GM12878 (cell line): ENCODE results near the gene C2CD4D. TPM values are rescaled to one million over a fixed set of nuclear protein-coding genes. Genes with fewer than 3 reads are reported as not detected.

Experiments used
- ATAC-seq: fragments of 200-7000 bp; cut with Tn5 transposase; 3 replicates; pipeline ENCODE4 v1.9.1; 2020; ENCODE audit warnings: mild to moderate bottlenecking, moderate library complexity
- BruUV-seq: library from RNA; stranded (reverse); fragments of 400-500 nt; replicated peaks from 2 replicates; lab custom pipeline; 2021; lab: Mats Ljungman, UMichigan
- CTCF ChIA-PET: fragments of 300-600 bp; sonication (Branson Sonifier 250); formaldehyde crosslinking; extraction: SDS; loops from one replicate; lab custom pipeline; 2021; ENCODE audit warnings: inconsistent platforms; lab: Yijun Ruan, JAX
- POLR2A ChIA-PET: fragments of 350-600 bp; formaldehyde crosslinking; extraction: SDS; loops from one replicate; lab custom pipeline; 2021; ENCODE audit warnings: inconsistent platforms; lab: Charles Lee
- RAD21 ChIA-PET: fragments of 300-600 bp; sonication (Branson Sonifier 250); formaldehyde crosslinking; loops from one replicate; lab custom pipeline; 2023; ENCODE audit warnings: antibody characterized with exemption; ENCODE audit not compliant: unreplicated experiment; lab: Charles Lee
- SMC1A ChIA-PET: fragments of 300-600 bp; sonication (Branson Sonifier 250); formaldehyde crosslinking; loops from one replicate; lab custom pipeline; 2023; ENCODE audit not compliant: unreplicated experiment, uncharacterized antibody; lab: Charles Lee
- DNase-seq: peaks from one replicate; pipeline ENCODE4 v3.0.0-alpha.2; 2011; ENCODE audit warnings: low read depth, low spot score
- FAIRE-seq: peaks from 3 replicates; lab custom pipeline; 2011; peaks lifted over from hg19 to GRCh38; lab: Jason Lieb, UNC
- H2AFZ ChIP-seq: 2 replicates; pipeline ENCODE4 v1.6.0; 2011; ENCODE audit warnings: low read depth, low read length, control low read depth; ENCODE audit not compliant: control insufficient read depth
- H3K27ac ChIP-seq: 2 replicates; pipeline ENCODE4 v1.5.1; 2011; ENCODE audit warnings: control low read depth; ENCODE audit not compliant: control insufficient read depth, insufficient read depth
- H3K27me3 ChIP-seq, 2 experiments: replicated peaks in 1 of 2; 2 replicates each; pipeline versions ENCODE4 v1.6.0 to v1.6.1; 2011; ENCODE audit warnings: low read length in 1 of 2; ENCODE audit not compliant: control insufficient read depth in 2 of 2, insufficient read depth in 2 of 2
- H3K36me3 ChIP-seq, 2 experiments: 2 replicates each; pipeline ENCODE4 v1.5.1; 2011; ENCODE audit warnings: low read length in 1 of 2; ENCODE audit not compliant: control insufficient read depth in 2 of 2, insufficient read depth in 2 of 2
- H3K4me1 ChIP-seq: 2 replicates; pipeline ENCODE4 v1.6.1; 2011; ENCODE audit warnings: mild to moderate bottlenecking, low read length, moderate library complexity, mixed read lengths; ENCODE audit not compliant: control insufficient read depth, insufficient read depth
- H3K4me2 ChIP-seq: 2 replicates; pipeline ENCODE4 v1.6.0; 2011; ENCODE audit warnings: control low read depth; ENCODE audit not compliant: control insufficient read depth, insufficient read depth
- H3K4me3 ChIP-seq: fragments of 200-600 bp; sonication (generic); 2 replicates; pipeline ENCODE4 v1.5.1; 2016
- H3K79me2 ChIP-seq: 2 replicates; pipeline ENCODE4 v1.6.0; 2011; ENCODE audit warnings: low read length; ENCODE audit not compliant: control insufficient read depth, insufficient read depth
- H3K9ac ChIP-seq: 2 replicates; pipeline ENCODE4 v1.8.0; 2011; ENCODE audit warnings: low read length, control low read depth, mixed read lengths; ENCODE audit not compliant: control insufficient read depth, insufficient read depth
- H3K9me3 ChIP-seq: replicated peaks from 3 replicates; pipeline ENCODE4 v1.5.1; 2011; ENCODE audit warnings: mild to moderate bottlenecking, low read length; ENCODE audit not compliant: control insufficient read depth, insufficient read depth
- H4K20me1 ChIP-seq: 2 replicates; pipeline ENCODE4 v1.6.0; 2011; ENCODE audit not compliant: control insufficient read depth, insufficient read depth
- CHD4 ChIP-seq: fragments of 200-600 bp; sonication (generic); IDR thresholded peaks from 2 replicates; pipeline ENCODE4 v1.6.1; 2016; ENCODE audit warnings: mild to moderate bottlenecking
- DPF2 ChIP-seq: fragments of 450-650 bp; IDR thresholded peaks from 2 replicates; pipeline ENCODE4 v1.6.1; 2017; ENCODE audit warnings: mild to moderate bottlenecking
- FOXK2 ChIP-seq: fragments of 450-650 bp; IDR thresholded peaks from 2 replicates; pipeline ENCODE4 v1.6.1; 2017; ENCODE audit warnings: mild to moderate bottlenecking, moderate library complexity
- HDAC2 ChIP-seq: fragments of 200-600 bp; sonication (generic); IDR thresholded peaks from 2 replicates; pipeline ENCODE4 v1.6.1; 2017
- HSF1 ChIP-seq: fragments of 150-350 bp; IDR thresholded peaks from 2 replicates; pipeline ENCODE4 v1.6.1; 2014; ENCODE audit warnings: mild to moderate bottlenecking, low read depth, low read length
- IRF3 ChIP-seq: fragments of 450-650 bp; IDR thresholded peaks from 2 replicates; pipeline ENCODE4 v1.6.1; 2014; ENCODE audit warnings: mild to moderate bottlenecking
- MEF2B ChIP-seq: fragments of 450-650 bp; IDR thresholded peaks from 2 replicates; pipeline ENCODE4 v1.6.1; 2018; ENCODE audit warnings: mild to moderate bottlenecking, moderate library complexity; ENCODE audit not compliant: partially characterized antibody, poor library complexity, severe bottlenecking
- MXI1 ChIP-seq: fragments of 150-350 bp; IDR thresholded peaks from 2 replicates; pipeline ENCODE4 v1.6.1; 2011; ENCODE audit warnings: low read depth, mild to moderate bottlenecking, inconsistent platforms, low read length, improper control_type of control experiment
- NR2C2 ChIP-seq: IDR thresholded peaks from 2 replicates; pipeline ENCODE4 v1.6.1; 2011; ENCODE audit warnings: borderline replicate concordance, low read depth; ENCODE audit not compliant: control insufficient read depth, insufficient read length
- PML ChIP-seq: IDR thresholded peaks from 2 replicates; pipeline ENCODE4 v1.6.1; 2012; ENCODE audit warnings: low read length, inconsistent platforms
- POLR2AphosphoS5 ChIP-seq: IDR thresholded peaks from 2 replicates; pipeline ENCODE4 v1.6.1; 2011; ENCODE audit warnings: mild to moderate bottlenecking, low read length, inconsistent platforms
- RAD21 ChIP-seq: IDR thresholded peaks from 2 replicates; pipeline ENCODE4 v1.6.1; 2011; ENCODE audit warnings: mild to moderate bottlenecking, low read depth, low read length, moderate library complexity; ENCODE audit not compliant: insufficient read depth
- RELA ChIP-seq: fragments of 450-650 bp; IDR thresholded peaks from 2 replicates; pipeline ENCODE4 v1.8.0; 2014; ENCODE audit warnings: borderline replicate concordance; ENCODE audit not compliant: partially characterized antibody
- SMC3 ChIP-seq: IDR thresholded peaks from 2 replicates; pipeline ENCODE4 v1.6.1; 2011; ENCODE audit warnings: low read length, improper control_type of control experiment, borderline replicate concordance
- in situ Hi-C: fragments of 300-500 bp; cut with MboI; formaldehyde crosslinking; loops from 9 replicates; pipeline ENCODE4 v1.14.3; 2018; ENCODE audit warnings: mixed read lengths
- intact Hi-C: fragments of 100-400 bp; cut with micrococcal nuclease; formaldehyde crosslinking; loops from one replicate; pipeline ENCODE4 v1.14.2; 2022; ENCODE audit not compliant: unreplicated experiment
- polyA plus RNA-seq, 11 experiments: library from polyadenylated mRNA; depleted of rRNA in 4 of 11; unstranded in 6 of 11; stranded (reverse) in 5 of 11; fragments of >200 nt; fragmentation: Nextera tagmentation in 4 of 11; fragmentation: Illumina TruSeq in 1 of 11; extraction: Ambion mirVana in 4 of 11; extraction: Trizol in 1 of 11; gene quantifications; 1 replicate in 1 of 11; 2 replicates in 10 of 11; pipeline versions ENCODE4 v1.2.1 to v1.2.3, GENCODE V29; 2011 to 2016; ENCODE audit warnings: inconsistent platforms in 2 of 11, missing spikeins in 2 of 11, low read depth in 1 of 11
- total RNA-seq, 4 experiments: library from RNA; depleted of rRNA in 3 of 4; stranded (reverse); fragments of >200 nt in 3 of 4; fragmentation: Illumina TruSeq in 1 of 4; extraction: Trizol in 1 of 4; gene quantifications; 2 replicates each; pipeline versions ENCODE4 v1.2.1 to v1.2.3, GENCODE V29; 2013 to 2021

Gene C2CD4D
- total and polyA plus RNA-seq, 10 of the 15 experiments (the other 5 are each of a cell fraction or from before 2014, with no cell fraction given) = 0.03 to 0.67 (median 0.13) TPM; not detected in 4

- Histone ChIP-seq H3K27ac (no peak overlapping the region), H3K36me3 (no peaks in the 10 kb centered on the region), H3K9ac (no peak overlapping the region), H4K20me1 (no peaks in the 10 kb centered on the region), H2AFZ (no peak overlapping the region), H3K9me3 (no peaks in the 10 kb centered on the region), H3K4me3 (no peak overlapping the region), H3K79me2 (no peaks in the 10 kb centered on the region), H3K27me3 (peaks cover 0 to 3% of the 10 kb centered on the region in 2 experiments; a peak in 1 of 4 replicates), H3K4me2 (no peak overlapping the region), H3K4me1 (no peaks in the 10 kb centered on the region)
- TF ChIP-seq IRF3 = no peak
- no peak for TF ChIP-seq HSF1
- no peak for TF ChIP-seq POLR2AphosphoS5
- TF ChIP-seq MEF2B = no peak
- no peak for TF ChIP-seq RELA
- TF ChIP-seq CHD4 = no peak
- no peak for TF ChIP-seq DPF2
- no peak for TF ChIP-seq PML
- TF ChIP-seq MXI1 = no peak
- no peak for TF ChIP-seq RAD21
- TF ChIP-seq HDAC2 = no peak
- TF ChIP-seq FOXK2 = no peak
- TF ChIP-seq SMC3 = no peak
- TF ChIP-seq NR2C2 = no peak
- in situ Hi-C loops (no loop called here), intact Hi-C loops (no loop called here)
- ATAC-seq (no peak), FAIRE-seq (no peak), DNase-seq (no peak)
- ChIA-PET RAD21 (no interaction called here), SMC1A (interaction anchor here (1.3 to 1.8 kb wide), 2 partner anchors 10 to 28 kb away, joined by 4 to 6 read pairs; partner anchors contain the start of gene C2CD4D), CTCF (interaction anchor here (1.0 kb wide), 1 partner anchor 10 kb away, joined by 3 read pairs; the partner anchor contains the start of gene C2CD4D), POLR2A (no interaction called here)
- no TSS peak for BruUV-seq
Observed at GRCh38 chr1:151849871-151850270, 10.3 kb upstream of the C2CD4D start.
